Amygdala (tissue), 56 donors: ENCODE results near the gene ARMC2.
"Not testable (repeated sequence)": the region's sequence is repeated elsewhere in the genome, so short reads cannot be mapped to it uniquely, and the experiment has no call there.

Experiments
- DNase-seq, 56 donors: peaks; one replicate each; lab custom pipeline; 2025; lab: John Stamatoyannopoulos, UW

ARMC2 gene

DNA sequence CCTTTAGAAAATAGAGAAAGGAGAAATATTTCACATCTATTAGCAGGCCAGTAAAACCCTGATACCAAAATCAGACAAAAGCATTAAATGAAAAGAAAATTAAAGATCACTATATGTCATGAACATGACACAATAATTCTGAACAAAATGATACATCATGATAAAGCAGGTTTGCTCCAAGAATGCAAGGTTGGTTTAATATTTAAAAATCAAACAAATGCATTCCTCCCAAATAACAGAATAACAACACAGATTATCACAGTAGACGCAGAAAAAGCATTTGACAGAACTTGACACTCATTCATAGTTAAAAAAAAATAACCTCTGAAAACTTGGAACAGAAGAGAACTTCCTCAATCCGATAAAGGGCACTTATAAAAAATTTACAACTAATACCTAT, 22.9 kb upstream of the ARMC2 start:
- DNase-seq = no peak

- peak in 24 of 56 donors; percentile 4 to 56 (median 18) for DNase-seq
Observed at GRCh38 chr6:108831104-108831503, 17.1 kb upstream of the ARMC2 start.

- DNase-seq = no peak
Observed at GRCh38 chr6:108832738-108833137, 15.5 kb upstream of the ARMC2 start.

GRCh38 chr6:108835218-108835850, 12.9 kb upstream of the ARMC2 start:
- peak in 55 of 56 donors; percentile 18 to 90 (median 65) for DNase-seq

- no peak for DNase-seq
Observed at GRCh38 chr6:108836061-108836460, 12.2 kb upstream of the ARMC2 start.

GRCh38 chr6:108837236-108837971, 10.8 kb upstream of the ARMC2 start:
- DNase-seq = no peak

DNA sequence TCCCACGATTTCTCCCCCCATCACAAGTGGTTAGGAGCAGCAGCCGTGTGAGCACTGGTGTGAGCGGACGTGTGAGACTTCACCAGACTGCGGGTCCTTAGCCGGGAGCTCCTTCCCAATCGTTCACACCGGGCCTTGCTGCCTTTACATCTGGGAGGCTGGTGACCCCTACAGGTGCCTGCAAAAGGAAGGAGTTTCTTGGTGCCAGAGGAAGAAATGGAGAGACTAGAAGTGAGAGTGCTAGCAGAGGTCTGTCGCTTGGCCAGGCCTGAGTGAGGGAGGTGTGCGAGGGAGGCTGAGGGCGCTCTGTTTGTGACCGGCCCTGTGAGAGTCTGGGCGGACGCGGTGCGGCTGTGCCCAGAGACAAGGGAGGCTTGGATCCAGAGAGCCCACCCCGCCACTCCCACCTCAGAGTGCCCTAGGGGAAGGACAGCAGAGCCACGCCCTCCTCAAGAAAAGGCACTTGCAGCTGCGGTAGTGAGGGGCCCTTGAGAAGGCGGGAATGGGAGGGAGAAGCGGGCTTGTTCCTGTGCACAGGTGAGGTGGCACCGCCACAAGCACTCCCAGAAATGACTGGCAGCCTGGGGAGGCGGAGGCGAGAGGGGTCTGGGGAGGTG, 10.0 kb upstream of the ARMC2 start:
- no peak for DNase-seq

GRCh38 chr6:108839083-108839642, 9.1 kb upstream of the ARMC2 start:
- no peak for DNase-seq

- no peak for DNase-seq
Observed at GRCh38 chr6:108840919-108841318, 7.3 kb upstream of the ARMC2 start.

- no peak for DNase-seq
Observed at GRCh38 chr6:108841377-108841855, 6.8 kb upstream of the ARMC2 start.

DNA sequence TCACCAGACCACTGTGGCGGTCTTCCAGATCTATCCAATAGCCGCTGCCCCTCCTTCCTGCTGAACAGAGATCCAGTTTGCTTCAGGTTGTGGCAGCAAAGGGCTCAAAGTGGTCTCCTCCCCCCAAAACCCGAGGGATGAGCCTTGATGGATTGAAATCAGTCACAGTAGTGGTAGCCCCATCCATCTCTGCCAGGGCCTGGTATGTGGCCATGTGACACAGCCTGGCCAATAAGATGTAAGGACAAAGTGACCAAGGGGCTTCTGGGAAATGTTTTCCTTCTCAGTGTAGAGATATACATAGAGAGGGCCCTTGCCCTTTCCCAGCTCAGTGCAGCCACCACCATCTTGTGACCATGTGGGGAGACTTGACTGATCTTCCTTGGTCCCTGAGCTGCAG, 4.1 kb upstream of the ARMC2 start:
- DNase-seq = no peak

DNA sequence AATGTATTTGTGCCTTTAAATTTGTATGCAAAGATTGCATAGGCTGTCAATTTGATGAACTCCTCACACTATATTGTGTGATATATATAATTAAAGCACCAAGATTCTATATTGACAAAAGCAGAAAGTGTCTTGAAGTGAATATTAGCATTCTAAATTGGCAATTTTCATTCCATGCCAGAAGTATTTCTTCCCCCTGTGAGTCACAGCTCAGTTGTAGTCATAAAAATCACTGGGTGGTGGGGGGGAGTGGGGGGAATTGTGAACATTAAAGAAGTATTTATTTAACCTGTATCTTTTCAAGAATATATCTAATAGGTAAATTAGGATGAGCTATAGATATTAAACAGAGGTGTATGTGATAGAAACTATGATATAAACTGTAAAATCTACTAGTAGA, 3.1 kb upstream of the ARMC2 start:
- no peak for DNase-seq

DNA sequence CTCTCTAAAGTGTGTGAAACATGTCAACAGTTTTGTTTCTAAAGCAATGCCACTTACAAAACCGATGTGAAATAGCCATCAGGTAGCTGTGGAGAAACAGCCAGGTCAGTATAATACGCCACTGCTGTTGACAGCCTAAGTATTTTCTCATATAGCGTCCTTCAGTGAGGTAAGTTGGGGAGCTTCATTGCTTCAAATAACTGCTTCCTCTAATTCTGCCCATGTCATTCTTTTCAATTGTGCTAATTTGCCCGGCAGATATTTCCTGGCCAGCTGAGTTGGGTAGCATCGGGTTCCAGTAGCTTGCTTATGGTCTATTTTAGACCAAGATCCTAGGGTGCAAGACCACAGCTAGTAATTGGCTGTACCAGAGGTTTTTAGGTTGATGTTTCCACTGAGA, 2.1 kb upstream of the ARMC2 start:
- no peak for DNase-seq

DNA sequence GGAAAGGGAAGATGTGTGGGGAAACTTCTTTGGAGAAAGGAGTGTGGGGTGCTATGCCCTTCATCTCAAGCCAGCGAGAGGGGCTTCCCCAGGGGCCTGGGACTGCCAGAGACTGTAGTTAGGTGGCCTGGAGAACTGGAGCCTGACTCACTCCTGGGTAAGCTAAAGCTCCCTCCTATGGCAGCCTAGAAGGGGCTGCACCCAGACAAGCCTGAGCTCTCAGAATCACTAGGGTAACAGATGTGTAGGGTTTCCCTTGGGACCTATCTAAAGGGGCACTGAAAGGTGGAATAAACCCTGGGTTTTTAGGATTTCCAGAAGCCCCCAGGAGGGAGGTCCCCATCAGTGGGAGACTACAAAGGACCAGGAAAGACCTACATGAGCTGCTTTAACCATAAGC, 1.6 kb upstream of the ARMC2 start:
- DNase-seq = no peak

- peak in 1 of 56 donors; percentile 55 for DNase-seq
Observed at GRCh38 chr6:108847738-108848115, 495 bp upstream of the ARMC2 start.

DNA sequence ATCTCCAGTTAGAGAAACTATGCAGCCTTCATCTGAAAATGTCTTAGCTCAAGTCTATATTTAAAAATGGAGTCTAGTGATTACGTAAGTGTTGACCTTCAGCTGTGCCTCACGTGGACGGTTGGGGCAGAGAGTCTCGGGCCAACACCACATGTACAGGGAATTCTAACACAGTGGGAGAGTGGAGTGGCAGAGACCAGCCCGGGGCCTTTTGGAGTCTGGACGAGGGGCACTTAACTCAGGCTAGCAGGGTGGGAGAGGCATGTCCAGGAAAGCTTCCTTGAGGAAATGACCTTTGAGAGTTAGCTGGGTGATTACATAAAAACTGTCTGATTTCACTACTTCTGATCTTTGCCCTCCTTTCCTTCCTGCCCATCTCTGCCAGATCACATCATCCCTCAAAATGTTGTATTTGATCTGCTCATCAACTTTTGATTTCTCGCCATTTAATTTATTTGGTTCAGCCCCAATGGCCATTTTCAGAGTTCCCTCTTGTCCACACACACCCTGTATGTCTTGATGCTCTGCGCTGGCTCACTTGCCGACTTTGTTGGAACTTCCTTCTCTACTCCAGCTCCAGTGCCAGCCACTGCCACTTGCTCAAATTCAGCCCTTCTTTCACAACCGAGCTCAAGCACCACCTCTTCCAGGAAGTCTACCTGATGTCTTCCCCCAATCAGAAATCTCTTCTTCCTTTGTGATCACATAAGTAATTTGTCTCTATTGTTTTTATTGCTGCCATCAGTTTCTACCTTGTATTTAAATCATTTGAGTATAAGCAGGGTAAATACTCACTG, 2.6 kb downstream of the ARMC2 start:
- DNase-seq = no peak

DNA sequence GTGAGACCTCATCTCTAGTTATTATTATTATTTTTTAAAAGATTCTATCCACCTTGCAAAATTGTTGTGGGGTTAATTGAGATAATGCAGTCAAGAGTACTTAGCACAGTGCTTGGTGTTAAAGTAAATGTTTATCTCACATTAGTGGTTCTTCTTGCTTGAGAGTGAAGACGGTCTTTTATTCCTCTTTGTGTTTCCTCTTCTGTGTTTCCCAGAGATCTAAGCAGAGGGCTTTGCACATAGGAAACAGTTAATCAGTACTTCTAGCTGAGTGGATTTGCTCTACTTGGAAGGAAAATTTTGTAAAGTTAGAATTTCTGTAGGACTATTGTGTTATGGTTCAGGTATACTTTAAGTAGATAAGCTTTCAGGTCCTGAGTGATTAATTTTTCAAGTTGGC, 3.5 kb downstream of the ARMC2 start:
- no peak for DNase-seq

- DNase-seq = no peak
Observed at GRCh38 chr6:108853077-108853476, 4.9 kb downstream of the ARMC2 start.

DNA sequence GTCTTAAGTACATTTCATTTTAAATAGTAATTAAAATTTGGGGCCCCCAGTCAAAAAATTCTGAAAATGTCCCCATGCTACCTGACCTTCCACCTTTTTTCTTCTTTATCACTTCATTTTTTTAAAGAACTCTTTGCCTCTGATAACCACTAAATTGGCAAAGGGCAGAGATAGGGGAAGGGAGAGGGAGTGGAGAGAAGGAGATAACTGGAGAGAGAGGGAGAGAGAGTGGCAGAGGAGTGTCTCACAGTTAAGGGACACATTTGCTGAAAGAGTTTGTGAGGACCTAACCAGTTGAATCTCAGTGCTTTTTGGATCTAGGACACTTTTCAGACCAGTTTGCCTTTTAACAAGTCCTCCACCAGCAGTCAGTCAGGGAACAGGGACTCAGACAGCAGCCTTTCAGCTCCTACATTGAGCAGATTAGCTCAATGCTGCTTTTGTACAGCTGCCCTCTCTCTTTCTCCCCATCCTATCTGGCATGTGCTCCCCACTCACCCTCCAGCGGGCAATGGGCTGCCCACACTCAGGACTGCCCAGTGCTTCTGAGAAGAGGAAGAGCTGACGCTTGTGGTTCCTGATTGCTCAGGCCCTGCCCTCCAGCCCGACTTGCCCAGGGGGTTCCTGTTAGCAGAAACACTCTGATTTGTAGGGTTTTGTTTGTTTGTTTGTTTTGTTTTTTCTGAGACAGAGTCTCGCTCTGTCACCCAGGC, 14.4 kb downstream of the ARMC2 start:
- DNase-seq = peak in 17 of 56 donors; percentile 6 to 50 (median 22)

DNA sequence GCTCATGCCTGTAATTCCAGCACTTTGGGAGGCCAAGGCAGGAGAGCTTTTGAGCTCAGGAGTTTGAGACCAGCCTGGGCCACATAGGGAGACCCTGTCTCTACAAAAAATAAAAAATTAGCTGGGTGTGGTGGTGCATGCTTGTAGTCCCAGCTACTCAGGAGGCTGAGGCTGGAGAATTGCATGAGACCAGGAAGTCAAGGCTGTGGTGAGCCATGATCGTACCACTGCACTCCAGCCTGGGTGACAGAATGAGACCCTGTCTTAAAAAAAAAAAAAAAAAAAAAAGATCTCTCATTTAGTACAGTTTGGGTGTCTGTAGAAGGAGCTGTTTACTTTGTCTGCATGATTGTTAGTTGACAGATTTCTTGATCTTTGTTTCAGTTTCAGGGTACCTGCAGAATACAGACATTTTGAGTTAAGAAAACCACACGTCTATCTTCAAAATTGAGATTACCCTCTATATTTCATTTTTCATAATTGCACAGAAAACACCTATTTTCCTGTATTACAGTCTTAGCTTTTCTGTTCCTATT, 17.6 kb downstream of the ARMC2 start:
- DNase-seq = not testable (repeated sequence)
